Stomach (tissue), 9 donors: Measurements from ENCODE around the gene PHF20. TPM values are rescaled to one million over a fixed set of nuclear protein-coding genes. Genes with fewer than 3 reads are reported as not detected.

Source experiments
- DNase-seq, 2 donors: peaks; one replicate each; pipeline versions ENCODE4 v3.0.0 to v3.0.0-alpha.2; 2013 to 2019
- H3K27ac ChIP-seq, 5 donors: fragments of 200-600 bp in 4 of 5; sonication (generic) in 4 of 5; one replicate each; pipeline ENCODE4 v1.5.1; 2013 to 2019; ENCODE audit warnings: mild to moderate bottlenecking in 1 of 5, moderate library complexity in 1 of 5
- H3K27me3 ChIP-seq, 3 donors: fragments of 200-600 bp; sonication (generic); one replicate each; pipeline ENCODE4 v1.5.1; 2017 to 2019; ENCODE audit warnings: mixed run types in 1 of 3
- H3K36me3 ChIP-seq, 4 donors: fragments of 200-600 bp; sonication (generic); 1 replicate in 3 of 4; 2 replicates in 1 of 4; pipeline ENCODE4 v1.5.1; 2016 to 2019
- H3K4me1 ChIP-seq, 4 donors: fragments of 200-600 bp; sonication (generic); one replicate each; pipeline ENCODE4 v1.5.1; 2016 to 2019
- H3K4me3 ChIP-seq, 4 donors: fragments of 200-600 bp; sonication (generic) in 3 of 4; one replicate each; pipeline ENCODE4 v1.5.1; 2016 to 2019; ENCODE audit warnings: mild to moderate bottlenecking in 1 of 4
- H3K9me3 ChIP-seq, 4 donors: fragments of 200-600 bp; sonication (generic); one replicate each; pipeline ENCODE4 v1.5.1; 2016 to 2019
- EP300 ChIP-seq: sonication (generic); formaldehyde crosslinking; IDR thresholded peaks from one replicate; pipeline ENCODE4 v1.6.1; 2017; ENCODE audit warnings: antibody characterized with exemption
- POLR2A ChIP-seq, 4 donors: fragments of 450-650 bp; IDR thresholded peaks; one replicate each; pipeline ENCODE4 v1.6.1; 2016; ENCODE audit warnings: antibody characterized with exemption in 4 of 4, control low read depth in 2 of 4, mild to moderate bottlenecking in 1 of 4, moderate library complexity in 1 of 4
- POLR2AphosphoS5 ChIP-seq, 3 donors: sonication (generic); formaldehyde crosslinking; IDR thresholded peaks; one replicate each; pipeline ENCODE4 v1.6.1; 2016; ENCODE audit warnings: antibody characterized with exemption in 3 of 3
- WGBS, 5 donors: extraction: QIAGEN DNeasy Blood & Tissue Kit in 3 of 5; methylation state at CpG; one replicate each; pipeline versions ENCODE4 v1.1.5 to v1.1.7; 2013 to 2018; 5-methylcytosine and 5-hydroxymethylcytosine counted together
- intact Hi-C: fragments of 100-400 bp; cut with DNase I; formaldehyde crosslinking; loops from one replicate; pipeline ENCODE4 v1.15.1; 2023; ENCODE audit warnings: low total_unique reads
- polyA plus RNA-seq, 3 donors: library from polyadenylated mRNA; stranded (reverse); fragments of 200-250 nt; gene quantifications; one replicate each; pipeline ENCODE4 v1.2.3, GENCODE V29; 2013
- total RNA-seq, 5 donors: library from RNA; depleted of rRNA; stranded (reverse); fragments of >200 nt; gene quantifications; one replicate each; pipeline versions ENCODE4 v1.1.0 to v1.2.3, GENCODE V29; 2014 to 2016
- TF ChIP-seq, protein P1 (sequence below), 7 experiments: fragments of 450-650 bp in 4 of 7; fragments of 200-600 bp in 3 of 7; sonication (generic) in 3 of 7; IDR thresholded peaks; one replicate each; pipeline ENCODE4 v1.5.1; 2016 to 2019; ENCODE audit warnings: antibody characterized with exemption in 7 of 7, control low read depth in 2 of 7, mild to moderate bottlenecking in 1 of 7
- donor health status: healthy with polysubstance abuse.
- donor health status: Bipolar disorder and iron deficiency.
- donor health status: healthy.

Gene PHF20
- total and polyA plus RNA-seq, 8 donors, result 18.3 to 135 (median 31.5) TPM

DNA sequence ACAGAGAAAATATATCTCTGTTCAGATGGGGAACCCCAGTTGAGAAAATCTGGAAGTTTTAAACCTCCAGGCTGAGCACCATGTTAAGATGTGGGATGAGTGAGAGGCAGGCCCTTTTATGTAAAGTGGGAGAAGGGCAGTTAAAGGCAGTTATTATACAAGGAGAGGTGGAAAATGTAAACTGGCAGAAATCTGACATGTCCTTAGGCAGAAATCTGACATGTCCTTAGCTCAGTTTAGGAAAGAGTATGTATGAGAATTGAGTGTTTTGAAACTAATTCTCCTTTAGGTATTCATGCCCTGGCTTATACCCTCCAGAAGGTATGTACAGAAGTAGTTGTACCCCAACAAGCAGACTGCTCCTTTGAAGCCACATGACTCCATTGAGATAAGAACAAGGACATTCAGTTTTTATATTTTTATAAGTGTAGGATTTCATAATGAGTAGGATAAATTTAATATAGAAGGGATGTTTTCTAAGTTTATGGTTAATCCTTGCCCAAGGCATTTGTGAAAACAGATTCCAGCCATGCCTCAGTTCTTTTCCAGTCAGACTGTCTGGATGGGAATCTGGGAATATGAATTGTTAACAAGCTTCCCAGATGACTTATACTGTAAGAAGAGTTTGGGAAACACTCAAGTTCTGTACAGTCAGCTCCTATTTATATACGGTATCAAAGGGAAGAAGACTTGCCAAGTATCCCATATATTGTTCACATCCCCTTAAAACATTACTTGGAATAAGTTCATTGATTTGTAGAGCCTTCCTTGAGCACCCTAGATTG lies 94.8 kb downstream of the PHF20 start:
- DNase-seq, result no peak
- TF ChIP-seq POLR2AphosphoS5 (IDR thresholded peaks at IDR 0.05), result no peak
- TF ChIP-seq EP300, result no peak
- TF ChIP-seq, protein P1, sequence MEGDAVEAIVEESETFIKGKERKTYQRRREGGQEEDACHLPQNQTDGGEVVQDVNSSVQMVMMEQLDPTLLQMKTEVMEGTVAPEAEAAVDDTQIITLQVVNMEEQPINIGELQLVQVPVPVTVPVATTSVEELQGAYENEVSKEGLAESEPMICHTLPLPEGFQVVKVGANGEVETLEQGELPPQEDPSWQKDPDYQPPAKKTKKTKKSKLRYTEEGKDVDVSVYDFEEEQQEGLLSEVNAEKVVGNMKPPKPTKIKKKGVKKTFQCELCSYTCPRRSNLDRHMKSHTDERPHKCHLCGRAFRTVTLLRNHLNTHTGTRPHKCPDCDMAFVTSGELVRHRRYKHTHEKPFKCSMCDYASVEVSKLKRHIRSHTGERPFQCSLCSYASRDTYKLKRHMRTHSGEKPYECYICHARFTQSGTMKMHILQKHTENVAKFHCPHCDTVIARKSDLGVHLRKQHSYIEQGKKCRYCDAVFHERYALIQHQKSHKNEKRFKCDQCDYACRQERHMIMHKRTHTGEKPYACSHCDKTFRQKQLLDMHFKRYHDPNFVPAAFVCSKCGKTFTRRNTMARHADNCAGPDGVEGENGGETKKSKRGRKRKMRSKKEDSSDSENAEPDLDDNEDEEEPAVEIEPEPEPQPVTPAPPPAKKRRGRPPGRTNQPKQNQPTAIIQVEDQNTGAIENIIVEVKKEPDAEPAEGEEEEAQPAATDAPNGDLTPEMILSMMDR (IDR thresholded peaks at IDR 0.05), result no peak
- TF ChIP-seq POLR2A (IDR thresholded peaks at IDR 0.05), result no peak
- peaks cover 0 to 42% (median 29%) of the 10 kb centered on the region in 4 donors for H3K36me3 ChIP-seq
- H3K4me1 ChIP-seq, result peaks cover 0 to 13% (median 7%) of the 10 kb centered on the region in 4 donors
- 81 to 92% (median 85%) methylated on average over 1 of the region's 1 CpG for WGBS, 5 donors
- no peak overlapping the region for H3K4me3 ChIP-seq
- no peaks in the 10 kb centered on the region for H3K9me3 ChIP-seq
- no peak overlapping the region for H3K27ac ChIP-seq
- intact Hi-C loops, result no loop called here
- H3K27me3 ChIP-seq, result no peaks in the 10 kb centered on the region

DNA sequence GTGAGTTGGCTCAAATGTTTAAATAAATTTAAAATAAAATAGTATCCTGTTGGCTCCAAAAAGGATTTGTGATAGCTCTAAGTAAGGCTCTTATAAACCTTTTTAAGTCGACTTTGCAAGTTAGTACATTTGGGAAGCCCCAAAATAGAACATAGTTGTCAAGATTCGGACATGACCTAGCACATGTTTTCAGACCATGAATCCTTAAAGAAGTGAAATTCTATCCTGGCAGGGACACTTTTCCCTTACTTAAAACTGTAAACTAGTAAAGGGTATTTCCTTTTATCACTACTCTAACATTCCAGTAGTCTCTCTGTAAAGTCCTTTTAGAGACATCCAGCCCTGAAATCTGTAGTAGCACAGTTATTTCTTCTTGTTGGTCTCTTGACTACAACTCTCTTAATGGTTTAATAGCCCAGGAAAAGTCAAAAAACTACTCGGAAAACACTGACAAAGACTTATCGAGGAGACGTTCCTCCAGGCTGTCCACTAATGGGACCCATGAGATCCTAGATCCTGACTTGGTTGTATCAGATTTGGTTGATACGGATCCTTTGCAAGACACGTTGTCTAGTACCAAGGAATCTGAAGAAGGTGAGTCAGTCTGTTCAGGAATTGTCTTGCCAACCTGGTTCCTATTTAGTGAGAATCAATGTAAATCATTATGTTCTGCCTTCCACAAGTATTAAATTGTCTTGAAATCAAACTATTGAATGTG lies 98.9 kb downstream of the PHF20 start:
- Histone ChIP-seq H3K36me3 (peaks cover 0 to 41% (median 18%) of the 10 kb centered on the region in 4 donors), H3K27me3 (no peaks in the 10 kb centered on the region), H3K4me1 (peaks cover 0 to 23% (median 9%) of the 10 kb centered on the region in 4 donors), H3K4me3 (peak overlapping the region in 1 of 4 donors; percentile 5), H3K9me3 (no peaks in the 10 kb centered on the region), H3K27ac (peak overlapping the region in 4 of 5 donors; percentile 56 to 77 (median 61))
- WGBS, 5 donors, result 57 to 80% (median 73%) methylated on average over 7 of the region's 7 CpGs
- TF ChIP-seq POLR2A (IDR thresholded peaks at IDR 0.05) (no peak), EP300 (no peak), POLR2AphosphoS5 (IDR thresholded peaks at IDR 0.05) (no peak)
- TF ChIP-seq, protein P1 (IDR thresholded peaks at IDR 0.05), result no peak
- no peak for DNase-seq
- intact Hi-C loops, result no loop called here

DNA sequence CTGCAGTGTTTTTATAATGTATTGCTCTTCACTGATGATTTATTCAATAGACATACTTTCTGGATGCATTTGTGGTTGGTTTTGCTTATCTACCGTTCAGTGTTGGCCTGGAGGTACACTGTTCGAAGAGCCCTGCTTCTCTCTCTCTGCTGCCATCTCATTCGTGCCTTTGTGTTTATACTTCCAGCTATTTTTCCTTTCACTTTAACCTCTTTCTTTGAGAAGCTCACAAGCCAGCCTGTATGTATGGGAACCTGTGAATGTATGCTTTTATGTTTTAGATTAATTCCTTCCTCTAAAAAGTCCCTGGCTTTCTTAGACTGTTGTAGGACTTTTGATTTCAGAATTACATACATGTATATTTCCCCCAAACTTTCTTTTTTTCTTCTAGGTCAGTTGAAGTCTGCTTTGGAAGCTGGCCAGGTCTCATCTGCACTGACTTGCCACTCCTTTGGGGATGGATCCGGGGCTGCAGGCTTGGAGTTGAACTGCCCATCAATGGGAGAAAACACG lies 99.5 kb downstream of the PHF20 start:
- TF ChIP-seq POLR2A (IDR thresholded peaks at IDR 0.05), result no peak
- TF ChIP-seq, protein P1 (IDR thresholded peaks at IDR 0.05), result no peak
- TF ChIP-seq EP300, result no peak
- no peak for TF ChIP-seq POLR2AphosphoS5 (IDR thresholded peaks at IDR 0.05)
- Histone ChIP-seq H3K36me3 (peaks cover 2 to 41% (median 17%) of the 10 kb centered on the region in 4 donors), H3K9me3 (no peaks in the 10 kb centered on the region), H3K4me1 (peaks cover 0 to 29% (median 10%) of the 10 kb centered on the region in 4 donors), H3K27ac (peak overlapping the region in 4 of 5 donors; percentile 56 to 77 (median 61)), H3K4me3 (peak overlapping the region in 1 of 4 donors; percentile 5), H3K27me3 (no peaks in the 10 kb centered on the region)
- peak; percentile 28 to 41 for DNase-seq
- intact Hi-C loops, result no loop called here
- WGBS, 5 donors, result 23 to 34% (median 26%) methylated on average over 5 of the region's 5 CpGs

DNA sequence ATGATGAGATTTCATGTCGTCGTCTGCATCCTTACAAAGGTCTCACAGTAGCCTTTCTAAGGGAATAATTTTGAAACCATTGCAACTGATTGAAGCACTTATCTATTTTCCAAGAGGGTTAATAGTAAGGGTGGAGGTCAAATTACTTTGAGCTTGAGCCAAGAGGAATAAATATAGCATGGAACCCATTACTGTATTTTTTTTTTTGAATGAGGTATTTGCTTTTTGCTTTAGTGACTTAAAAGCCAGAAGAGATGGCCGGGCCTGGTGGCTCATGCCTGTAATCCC lies 104.2 kb downstream of the PHF20 start:
- 33 to 55% (median 50%) methylated on average over 3 of the region's 3 CpGs for WGBS, 5 donors
- H3K9me3 ChIP-seq, result no peaks in the 10 kb centered on the region
- H3K27me3 ChIP-seq, result no peaks in the 10 kb centered on the region
- peak overlapping the region in 1 of 5 donors; percentile 52 for H3K27ac ChIP-seq
- H3K4me3 ChIP-seq, result no peak overlapping the region
- DNase-seq, result no peak
- H3K4me1 ChIP-seq, result peaks cover 0 to 25% (median 11%) of the 10 kb centered on the region in 4 donors
- intact Hi-C loops, result no loop called here
- TF ChIP-seq POLR2AphosphoS5 (IDR thresholded peaks at IDR 0.05), result no peak
- TF ChIP-seq, protein P1 (IDR thresholded peaks at IDR 0.05), result no peak
- no peak for TF ChIP-seq EP300
- no peak for TF ChIP-seq POLR2A (IDR thresholded peaks at IDR 0.05)
- H3K36me3 ChIP-seq, result peaks cover 4 to 31% (median 21%) of the 10 kb centered on the region in 4 donors
